Erythroblast (primary cell): ENCODE measurements around the gene CRYBG1.

Experiments
- GATA1 ChIP-seq: IDR thresholded peaks from 2 replicates; pipeline ENCODE4 v1.6.1; 2011; ENCODE audit warnings: low read depth, mild to moderate bottlenecking, control low read depth, low read length, moderate library complexity
- POLR2A ChIP-seq: IDR thresholded peaks from 2 replicates; pipeline ENCODE4 v1.6.1; 2011; ENCODE audit warnings: mild to moderate bottlenecking, low read length

GRCh38 chr6:106369739-106370138 is 9.2 kb downstream of the CRYBG1 start:
- TF ChIP-seq GATA1 (no peak), POLR2A (no peak)
